Measurements from ENCODE around the gene TNXB. TPM values are rescaled to one million over a fixed set of nuclear protein-coding genes. Genes with fewer than 3 reads are reported as not detected.
A peak's percentile ranks its signal among the peaks of the same experiment; 100 is the strongest.

TNXB gene
- total RNA-seq, 1 donor from 2014 or later: 130 TPM

DNA sequence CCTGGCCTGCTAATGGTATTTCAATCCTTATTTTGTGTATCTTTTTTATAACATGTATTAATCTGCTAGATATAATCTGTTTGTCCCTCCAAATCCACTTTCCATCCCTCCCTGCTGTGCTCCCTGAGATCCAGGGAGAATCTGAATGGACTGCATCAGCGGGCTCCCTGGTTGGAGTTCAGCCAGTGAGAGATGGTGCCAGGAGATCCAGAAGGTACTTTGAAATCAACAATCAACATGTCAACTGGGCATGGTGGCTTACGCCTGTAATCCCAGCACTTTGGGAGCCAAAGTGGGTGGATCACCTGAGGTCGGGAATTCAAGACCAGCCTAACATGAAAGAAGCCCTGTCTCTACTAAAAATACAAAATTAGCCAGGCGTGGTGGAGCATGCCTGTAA lies 14.5 kb upstream of the TNXB start:
- H3K36me3 ChIP-seq (ENCODE audit: control insufficient read depth in 3 of 3, insufficient read depth in 3 of 3, low read length in 3 of 3): peaks cover 49 to 52% (median 50%) of the 10 kb centered on the region in 3 donors

DNA sequence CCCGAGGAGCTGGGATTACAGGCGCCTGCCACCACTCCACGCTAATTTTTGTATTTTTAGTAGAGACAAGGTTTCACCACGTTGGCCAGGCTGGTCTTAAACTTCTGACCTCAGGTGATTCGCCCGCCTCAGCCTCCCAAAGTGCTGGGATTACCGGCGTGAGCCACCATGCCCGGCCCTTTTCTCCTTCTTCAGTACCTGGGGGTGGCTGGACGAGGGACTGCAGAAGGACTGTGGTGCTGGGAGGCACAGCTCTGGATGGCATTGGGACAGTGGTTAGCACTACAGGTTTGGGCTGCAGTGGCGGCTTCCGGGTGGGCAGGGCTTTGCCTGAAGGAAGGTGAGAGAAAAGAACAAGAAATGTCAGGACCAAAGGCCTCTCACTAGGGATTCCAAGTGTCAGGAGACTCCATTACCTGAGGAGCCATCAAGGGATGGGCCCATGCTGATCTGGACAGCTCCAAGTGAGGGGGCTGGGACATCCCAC lies 11.5 kb upstream of the TNXB start:
- peaks cover 59 to 72% (median 70%) of the 10 kb centered on the region in 3 donors for H3K36me3 ChIP-seq (ENCODE audit: control insufficient read depth in 3 of 3, insufficient read depth in 3 of 3, low read length in 3 of 3)
- H3K9me3 ChIP-seq (ENCODE audit: control insufficient read depth in 3 of 3, low read length in 3 of 3): no peaks in the 10 kb centered on the region
- no peak overlapping the region for H3K27ac ChIP-seq (ENCODE audit: low read depth, low read length)
- H3K4me1 ChIP-seq (ENCODE audit: control insufficient read depth in 3 of 3, insufficient read depth in 3 of 3, low read length in 3 of 3): peaks cover 10 to 14% (median 11%) of the 10 kb centered on the region in 3 donors
- H3K9ac ChIP-seq (ENCODE audit: low read depth in 1 of 3, low read length in 3 of 3): no peak overlapping the region
- no peak overlapping the region for H3K4me3 ChIP-seq (ENCODE audit: low read length in 3 of 3)
- no peaks in the 10 kb centered on the region for H3K27me3 ChIP-seq (ENCODE audit: control insufficient read depth in 3 of 3, insufficient read depth in 3 of 3, low read length in 3 of 3)

More for the DNA sequence above, 14.5 kb upstream of the TNXB start:
- Histone ChIP-seq H3K27ac (ENCODE audit: low read depth, low read length) (no peak overlapping the region), H3K4me1 (ENCODE audit: control insufficient read depth in 3 of 3, insufficient read depth in 3 of 3, low read length in 3 of 3) (peaks cover 21 to 29% (median 27%) of the 10 kb centered on the region in 3 donors), H3K27me3 (ENCODE audit: control insufficient read depth in 3 of 3, insufficient read depth in 3 of 3, low read length in 3 of 3) (no peaks in the 10 kb centered on the region), H3K9ac (ENCODE audit: low read depth in 1 of 3, low read length in 3 of 3) (no peak overlapping the region), H3K9me3 (ENCODE audit: control insufficient read depth in 3 of 3, low read length in 3 of 3) (no peaks in the 10 kb centered on the region), H3K4me3 (ENCODE audit: low read length in 3 of 3) (no peak overlapping the region)

DNA sequence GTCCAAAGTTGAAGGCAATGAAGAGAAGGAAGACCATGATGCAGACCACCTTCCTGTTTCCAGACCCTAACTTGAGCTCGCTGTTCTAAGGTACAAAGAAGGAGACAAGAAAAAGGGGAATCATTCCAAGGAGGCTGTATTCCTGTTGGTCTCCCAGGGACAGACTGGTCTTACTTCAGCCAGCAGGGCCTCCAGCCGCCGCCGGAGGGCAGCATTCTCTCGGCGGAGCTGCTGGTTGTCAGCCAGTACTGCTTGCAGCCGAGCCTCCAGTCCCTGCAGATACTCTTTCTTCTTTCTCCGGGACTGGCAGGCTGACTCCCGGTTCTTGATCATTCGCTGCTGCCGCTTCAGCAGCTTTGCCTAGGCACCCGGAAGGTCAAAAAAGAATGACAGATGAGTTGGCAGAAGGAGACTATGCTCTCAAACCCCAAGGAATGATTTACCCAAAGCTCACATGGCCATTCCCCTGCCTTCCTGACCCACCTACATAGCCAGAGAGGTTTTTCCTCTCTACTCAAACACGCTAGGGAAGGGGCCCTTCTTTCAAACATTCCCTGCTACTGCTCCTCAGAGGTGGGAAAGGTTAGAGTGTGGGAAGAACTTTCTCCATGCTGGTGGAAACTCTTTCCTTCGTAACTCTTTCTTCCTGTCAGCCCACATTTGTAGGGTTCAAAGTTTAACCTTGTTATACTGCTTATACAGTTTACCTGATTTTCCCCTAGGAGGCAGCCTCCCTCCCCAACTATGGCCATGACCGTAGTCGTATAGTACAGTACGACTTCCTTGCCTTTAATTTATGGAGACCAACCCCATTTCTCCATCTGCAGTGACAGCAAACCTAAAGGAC lies 9.9 kb upstream of the TNXB start:
- Histone ChIP-seq H3K36me3 (ENCODE audit: control insufficient read depth in 3 of 3, insufficient read depth in 3 of 3, low read length in 3 of 3) (peaks cover 55 to 70% (median 65%) of the 10 kb centered on the region in 3 donors), H3K27ac (ENCODE audit: low read depth, low read length) (no peak overlapping the region), H3K9ac (ENCODE audit: low read depth in 1 of 3, low read length in 3 of 3) (peak overlapping the region; percentile 1 to 51 (median 23))

DNA sequence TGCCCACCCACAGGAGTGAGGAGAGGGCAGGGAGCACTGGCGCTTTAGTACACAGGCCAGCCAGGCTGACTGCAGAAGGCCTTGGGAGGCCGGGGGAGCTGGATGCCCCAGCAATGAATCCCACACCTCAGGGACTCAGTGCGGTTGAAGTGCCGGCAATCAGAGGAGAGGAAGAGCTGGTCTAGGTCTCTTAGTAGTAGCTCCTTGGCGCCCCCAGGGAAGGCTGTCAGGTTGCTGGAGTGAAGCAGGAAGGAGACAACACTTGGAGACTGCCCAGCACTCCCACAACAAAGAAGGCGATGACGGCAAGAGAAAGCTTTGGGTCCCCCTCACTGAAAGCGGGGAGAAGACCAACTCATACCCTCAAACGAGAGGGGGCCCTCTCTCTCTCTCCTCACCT lies 8.3 kb upstream of the TNXB start:
- no peaks in the 10 kb centered on the region for H3K27me3 ChIP-seq (ENCODE audit: control insufficient read depth in 3 of 3, insufficient read depth in 3 of 3, low read length in 3 of 3)
- no peak overlapping the region for H3K9ac ChIP-seq (ENCODE audit: low read depth in 1 of 3, low read length in 3 of 3)
- H3K4me3 ChIP-seq (ENCODE audit: low read length in 3 of 3): no peak overlapping the region
- no peak overlapping the region for H3K27ac ChIP-seq (ENCODE audit: low read depth, low read length)
- H3K9me3 ChIP-seq (ENCODE audit: control insufficient read depth in 3 of 3, low read length in 3 of 3): no peaks in the 10 kb centered on the region
- H3K36me3 ChIP-seq (ENCODE audit: control insufficient read depth in 3 of 3, insufficient read depth in 3 of 3, low read length in 3 of 3): peaks cover 48 to 64% (median 57%) of the 10 kb centered on the region in 3 donors
- peaks cover 20 to 27% (median 21%) of the 10 kb centered on the region in 3 donors for H3K4me1 ChIP-seq (ENCODE audit: control insufficient read depth in 3 of 3, insufficient read depth in 3 of 3, low read length in 3 of 3)

More for the DNA sequence above, 9.9 kb upstream of the TNXB start:
- Histone ChIP-seq H3K27me3 (ENCODE audit: control insufficient read depth in 3 of 3, insufficient read depth in 3 of 3, low read length in 3 of 3) (no peaks in the 10 kb centered on the region), H3K4me1 (ENCODE audit: control insufficient read depth in 3 of 3, insufficient read depth in 3 of 3, low read length in 3 of 3) (peaks cover 10 to 18% (median 11%) of the 10 kb centered on the region in 3 donors), H3K4me3 (ENCODE audit: low read length in 3 of 3) (no peak overlapping the region), H3K9me3 (ENCODE audit: control insufficient read depth in 3 of 3, low read length in 3 of 3) (no peaks in the 10 kb centered on the region)

DNA sequence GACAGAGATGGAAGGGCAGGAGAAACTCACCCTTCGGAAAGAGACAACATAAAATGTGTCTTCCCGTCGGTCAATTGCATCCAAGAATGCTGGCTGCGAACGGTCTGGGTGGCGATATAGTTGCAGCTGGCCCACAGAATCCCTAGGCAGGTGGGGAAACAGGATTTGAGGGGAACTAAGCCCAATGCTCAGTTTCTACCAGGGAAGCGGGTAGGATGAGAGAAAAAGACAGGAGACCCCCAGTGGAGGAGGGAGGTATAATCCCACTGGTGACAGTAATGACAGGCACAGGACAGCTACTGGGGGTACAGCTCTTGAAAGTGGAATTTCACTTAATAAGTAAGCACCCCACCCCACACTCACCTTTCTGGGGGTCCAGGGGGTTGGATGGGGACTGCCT lies 7.5 kb upstream of the TNXB start:
- no peaks in the 10 kb centered on the region for H3K27me3 ChIP-seq (ENCODE audit: control insufficient read depth in 3 of 3, insufficient read depth in 3 of 3, low read length in 3 of 3)
- no peak overlapping the region for H3K9ac ChIP-seq (ENCODE audit: low read depth in 1 of 3, low read length in 3 of 3)
- H3K9me3 ChIP-seq (ENCODE audit: control insufficient read depth in 3 of 3, low read length in 3 of 3): no peaks in the 10 kb centered on the region
- peaks cover 22 to 27% (median 26%) of the 10 kb centered on the region in 3 donors for H3K4me1 ChIP-seq (ENCODE audit: control insufficient read depth in 3 of 3, insufficient read depth in 3 of 3, low read length in 3 of 3)
- H3K36me3 ChIP-seq (ENCODE audit: control insufficient read depth in 3 of 3, insufficient read depth in 3 of 3, low read length in 3 of 3): peaks cover 42 to 58% (median 51%) of the 10 kb centered on the region in 3 donors
- H3K27ac ChIP-seq (ENCODE audit: low read depth, low read length): no peak overlapping the region
- no peak overlapping the region for H3K4me3 ChIP-seq (ENCODE audit: low read length in 3 of 3)

DNA sequence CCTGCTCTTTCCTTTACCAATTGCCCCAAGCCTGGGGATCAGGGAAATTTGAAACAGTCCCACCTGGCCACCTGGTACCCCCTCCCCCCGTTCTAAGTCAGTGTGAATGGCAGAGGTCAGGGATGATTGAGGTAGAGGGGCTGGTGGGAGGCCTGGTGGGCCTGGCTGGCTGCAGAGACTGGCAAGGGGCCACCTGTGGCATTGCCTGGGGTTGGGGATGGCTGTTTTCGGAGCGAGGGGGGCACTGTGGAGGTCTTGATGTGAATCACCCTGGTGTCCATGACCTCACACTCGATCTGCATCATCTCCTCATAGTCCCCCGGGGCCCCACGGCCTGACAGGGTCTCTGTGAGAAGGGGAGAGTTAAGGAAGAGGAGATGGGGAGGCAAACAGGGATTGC lies 6.5 kb upstream of the TNXB start:
- Histone ChIP-seq H3K27me3 (ENCODE audit: control insufficient read depth in 3 of 3, insufficient read depth in 3 of 3, low read length in 3 of 3) (peaks cover 1 to 4% (median 2%) of the 10 kb centered on the region in 3 donors), H3K27ac (ENCODE audit: low read depth, low read length) (peak overlapping the region; percentile 12), H3K4me1 (ENCODE audit: control insufficient read depth in 3 of 3, insufficient read depth in 3 of 3, low read length in 3 of 3) (peaks cover 32 to 35% (median 34%) of the 10 kb centered on the region in 3 donors), H3K4me3 (ENCODE audit: low read length in 3 of 3) (no peak overlapping the region), H3K9me3 (ENCODE audit: control insufficient read depth in 3 of 3, low read length in 3 of 3) (no peaks in the 10 kb centered on the region), H3K36me3 (ENCODE audit: control insufficient read depth in 3 of 3, insufficient read depth in 3 of 3, low read length in 3 of 3) (peaks cover 34 to 47% (median 42%) of the 10 kb centered on the region in 3 donors), H3K9ac (ENCODE audit: low read depth in 1 of 3, low read length in 3 of 3) (no peak overlapping the region)

DNA sequence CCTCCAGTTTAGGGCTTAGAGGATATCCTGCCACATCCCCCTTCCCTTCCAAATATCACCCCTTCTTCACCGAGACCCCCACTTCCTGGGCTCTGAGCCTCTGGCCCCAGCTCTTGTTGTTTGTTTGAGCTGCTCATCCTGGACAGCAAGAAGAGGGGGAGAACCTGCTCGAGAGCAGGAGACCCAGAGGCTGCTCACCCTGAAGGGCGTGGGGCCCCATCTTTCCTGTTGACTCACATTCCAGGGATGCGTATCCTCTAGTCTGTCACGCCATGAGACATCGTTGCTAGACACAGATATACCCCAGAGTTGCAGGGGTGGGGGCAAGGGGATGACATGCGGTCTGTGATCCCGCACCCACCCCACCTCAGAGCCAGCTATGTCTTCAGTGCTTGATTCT lies 5.7 kb upstream of the TNXB start:
- Histone ChIP-seq H3K4me1 (ENCODE audit: control insufficient read depth in 3 of 3, insufficient read depth in 3 of 3, low read length in 3 of 3) (peaks cover 37 to 40% (median 40%) of the 10 kb centered on the region in 3 donors), H3K27ac (ENCODE audit: low read depth, low read length) (peak overlapping the region; percentile 85), H3K4me3 (ENCODE audit: low read length in 3 of 3) (no peak overlapping the region), H3K27me3 (ENCODE audit: control insufficient read depth in 3 of 3, insufficient read depth in 3 of 3, low read length in 3 of 3) (peaks cover 5 to 10% (median 5%) of the 10 kb centered on the region in 3 donors), H3K36me3 (ENCODE audit: control insufficient read depth in 3 of 3, insufficient read depth in 3 of 3, low read length in 3 of 3) (peaks cover 31 to 46% (median 40%) of the 10 kb centered on the region in 3 donors), H3K9me3 (ENCODE audit: control insufficient read depth in 3 of 3, low read length in 3 of 3) (no peaks in the 10 kb centered on the region), H3K9ac (ENCODE audit: low read depth in 1 of 3, low read length in 3 of 3) (no peak overlapping the region)

DNA sequence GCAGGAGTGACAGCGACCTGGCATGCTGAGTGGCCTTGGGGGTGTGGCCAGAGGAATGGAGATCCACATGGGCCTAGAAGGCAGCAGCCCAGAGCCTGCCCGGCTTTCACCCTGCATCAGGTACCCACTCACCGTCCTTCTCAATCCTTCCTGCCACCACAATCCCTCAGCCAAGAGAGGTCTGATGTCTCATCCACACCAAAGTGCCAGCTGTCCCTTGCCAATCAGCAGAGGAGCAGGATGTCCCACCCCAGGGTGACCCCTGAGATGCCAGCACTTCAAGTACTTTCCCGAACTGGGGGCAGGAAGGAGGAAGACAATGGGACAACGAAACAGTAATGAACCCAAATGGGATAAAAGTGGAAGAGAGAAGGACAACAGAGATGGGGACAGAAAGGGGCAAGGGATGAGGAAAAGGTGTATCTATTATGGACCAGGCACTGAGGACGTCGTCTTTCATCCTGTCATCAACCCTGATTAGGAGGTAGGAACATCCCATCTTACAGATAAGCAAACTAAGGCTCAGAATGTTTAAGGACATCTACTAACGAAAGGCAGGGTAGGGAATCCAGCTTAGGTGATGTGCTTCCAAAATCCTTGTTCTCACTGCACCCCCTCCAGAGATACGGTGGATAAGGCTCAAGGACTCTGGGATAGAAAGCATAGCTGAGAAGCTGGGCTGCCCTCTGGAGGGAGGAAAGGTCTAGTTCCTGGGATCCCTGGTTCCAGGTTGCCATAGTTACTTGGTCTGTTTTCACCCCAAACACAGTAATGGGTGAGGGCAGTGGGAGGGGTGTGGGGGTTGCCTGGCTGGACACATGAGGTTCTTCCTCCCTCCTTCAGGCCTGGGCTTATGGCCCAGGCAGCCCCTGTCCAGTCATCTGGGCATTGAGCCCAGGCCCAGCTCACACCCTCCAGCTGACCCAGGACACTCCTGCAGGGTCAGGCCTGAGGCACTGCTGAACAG lies 4.5 kb upstream of the TNXB start:
- Histone ChIP-seq H3K27ac (ENCODE audit: low read depth, low read length) (peak overlapping the region; percentile 85), H3K4me3 (ENCODE audit: low read length in 3 of 3) (no peak overlapping the region), H3K36me3 (ENCODE audit: control insufficient read depth in 3 of 3, insufficient read depth in 3 of 3, low read length in 3 of 3) (peaks cover 27 to 36% (median 33%) of the 10 kb centered on the region in 3 donors), H3K9me3 (ENCODE audit: control insufficient read depth in 3 of 3, low read length in 3 of 3) (no peaks in the 10 kb centered on the region), H3K9ac (ENCODE audit: low read depth in 1 of 3, low read length in 3 of 3) (peak overlapping the region in 2 of 3 donors; percentile 16 to 41), H3K27me3 (ENCODE audit: control insufficient read depth in 3 of 3, insufficient read depth in 3 of 3, low read length in 3 of 3) (peaks cover 9 to 19% (median 10%) of the 10 kb centered on the region in 3 donors), H3K4me1 (ENCODE audit: control insufficient read depth in 3 of 3, insufficient read depth in 3 of 3, low read length in 3 of 3) (peaks cover 30 to 39% (median 31%) of the 10 kb centered on the region in 3 donors)

DNA sequence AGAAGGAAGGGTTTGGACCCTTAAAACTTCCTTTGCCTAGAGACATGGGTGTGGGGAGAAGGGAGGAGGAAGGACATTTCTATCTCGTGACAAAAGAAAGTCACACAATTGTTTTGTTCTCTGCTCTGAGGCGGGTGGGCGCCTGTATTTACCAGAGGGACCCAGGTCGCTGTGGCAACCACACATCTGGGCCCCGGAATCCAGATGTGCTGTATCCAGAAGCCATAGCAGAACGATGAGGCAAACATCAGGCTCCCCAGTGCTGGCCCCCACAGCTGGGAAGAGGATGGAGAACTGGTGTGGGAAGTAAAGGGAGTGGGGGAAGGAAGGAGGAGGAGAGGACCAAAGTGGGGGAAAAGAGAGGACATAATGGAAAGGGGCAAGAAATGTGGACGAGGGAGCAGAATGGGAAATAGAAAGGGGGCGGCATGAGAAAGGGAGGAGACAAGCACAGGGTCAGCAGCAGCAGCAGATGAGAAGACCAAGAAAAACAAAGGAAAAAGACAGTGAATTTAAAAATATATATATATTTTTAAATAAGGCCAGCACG lies 3.4 kb upstream of the TNXB start:
- no peak overlapping the region for H3K4me3 ChIP-seq (ENCODE audit: low read length in 3 of 3)
- peak overlapping the region; percentile 85 for H3K27ac ChIP-seq (ENCODE audit: low read depth, low read length)
- H3K27me3 ChIP-seq (ENCODE audit: control insufficient read depth in 3 of 3, insufficient read depth in 3 of 3, low read length in 3 of 3): peaks cover 11 to 29% (median 11%) of the 10 kb centered on the region in 3 donors
- no peaks in the 10 kb centered on the region for H3K9me3 ChIP-seq (ENCODE audit: control insufficient read depth in 3 of 3, low read length in 3 of 3)
- peak overlapping the region in 1 of 3 donors; percentile 66 for H3K9ac ChIP-seq (ENCODE audit: low read depth in 1 of 3, low read length in 3 of 3)
- H3K36me3 ChIP-seq (ENCODE audit: control insufficient read depth in 3 of 3, insufficient read depth in 3 of 3, low read length in 3 of 3): peaks cover 17 to 25% (median 24%) of the 10 kb centered on the region in 3 donors
- peaks cover 36 to 46% (median 40%) of the 10 kb centered on the region in 3 donors for H3K4me1 ChIP-seq (ENCODE audit: control insufficient read depth in 3 of 3, insufficient read depth in 3 of 3, low read length in 3 of 3)

Measured in skeletal muscle tissue (tissue), 4 donors.